Ishikawa (cell line): ENCODE data around the gene CRYZ.

Experiments
- CEBPB ChIP-seq: IDR thresholded peaks from 2 replicates; pipeline ENCODE4 v1.6.1; 2012
- CREB1 ChIP-seq: IDR thresholded peaks from 2 replicates; pipeline ENCODE4 v1.6.1; 2012; ENCODE audit warnings: low read depth
- EGR1 ChIP-seq: IDR thresholded peaks from 2 replicates; pipeline ENCODE4 v1.6.1; 2012
- EP300 ChIP-seq: IDR thresholded peaks from 2 replicates; pipeline ENCODE4 v1.6.1; 2012; ENCODE audit warnings: borderline replicate concordance
- FOXM1 ChIP-seq: IDR thresholded peaks from 2 replicates; pipeline ENCODE4 v1.6.1; 2012; ENCODE audit warnings: low read depth, borderline replicate concordance
- MAX ChIP-seq: IDR thresholded peaks from 2 replicates; pipeline ENCODE4 v1.6.1; 2012
- NFIC ChIP-seq: IDR thresholded peaks from 2 replicates; pipeline ENCODE4 v1.6.1; 2012
- RAD21 ChIP-seq: IDR thresholded peaks from 2 replicates; pipeline ENCODE4 v1.6.1; 2012; ENCODE audit warnings: low read depth
- REST ChIP-seq: IDR thresholded peaks from 2 replicates; pipeline ENCODE4 v1.6.1; 2012; ENCODE audit warnings: low read depth, mild to moderate bottlenecking
- TAF1 ChIP-seq: IDR thresholded peaks from 2 replicates; pipeline ENCODE4 v1.6.1; 2012; ENCODE audit warnings: low read depth, mild to moderate bottlenecking
- TCF12 ChIP-seq: IDR thresholded peaks from 2 replicates; pipeline ENCODE4 v1.6.1; 2012; ENCODE audit warnings: low read depth
- TEAD4 ChIP-seq: IDR thresholded peaks from 2 replicates; pipeline ENCODE4 v1.6.1; 2012
- USF1 ChIP-seq: IDR thresholded peaks from 2 replicates; pipeline ENCODE4 v1.6.1; 2012
- YY1 ChIP-seq: IDR thresholded peaks from 2 replicates; pipeline ENCODE4 v1.6.1; 2012; ENCODE audit warnings: low read depth
- ZBTB7A ChIP-seq: IDR thresholded peaks from 2 replicates; pipeline ENCODE4 v1.6.1; 2012; ENCODE audit warnings: low read depth

Gene CRYZ

GRCh38 chr1:74732960-74733603 lies at the start of gene CRYZ, which contains the start of gene TYW3:
TSS of gene CRYZ (minus strand) at chr1:74733050. CDS start at chr1:74724821, 8,229 bp downstream.
TSS of gene TYW3 (plus strand) at chr1:74733152. CDS start at chr1:74733245, 93 bp downstream.
- TF ChIP-seq REST = no peak
- peak; percentile 39; the same call in 1 of the 2 replicates for TF ChIP-seq EGR1
- no peak for TF ChIP-seq FOXM1
- TF ChIP-seq TEAD4 = no peak
- TF ChIP-seq USF1 = no peak
- TF ChIP-seq EP300 = no peak
- no peak for TF ChIP-seq ZBTB7A
- TF ChIP-seq RAD21 = no peak
- no peak for TF ChIP-seq CREB1
- peak; percentile 71 for TF ChIP-seq MAX
- peak; percentile 94 for TF ChIP-seq TAF1
- TF ChIP-seq NFIC = no peak
- TF ChIP-seq TCF12 = peak; percentile 53; the same call in 1 of the 2 replicates
- no peak for TF ChIP-seq CEBPB
- TF ChIP-seq YY1 = peak; percentile 98

- no peak for TF ChIP-seq YY1
- no peak for TF ChIP-seq EP300
- no peak for TF ChIP-seq NFIC
- TF ChIP-seq TEAD4 = no peak
- TF ChIP-seq CEBPB = no peak
- TF ChIP-seq TCF12 = no peak
- no peak for TF ChIP-seq FOXM1
- TF ChIP-seq RAD21 = no peak
- TF ChIP-seq MAX = no peak
- no peak for TF ChIP-seq ZBTB7A
- no peak for TF ChIP-seq TAF1
- no peak for TF ChIP-seq EGR1
- no peak for TF ChIP-seq REST
- no peak for TF ChIP-seq CREB1
- TF ChIP-seq USF1 = no peak
Observed at GRCh38 chr1:74780594-74780993, 47.7 kb upstream of the CRYZ start.

- TF ChIP-seq FOXM1 (no peak), USF1 (no peak), CEBPB (no peak), YY1 (no peak), RAD21 (no peak), TCF12 (no peak), REST (no peak), MAX (no peak), EP300 (no peak), NFIC (no peak), CREB1 (no peak)
Observed at GRCh38 chr1:74779750-74780149, 46.9 kb upstream of the CRYZ start.
